ENCODE results near the gene TBC1D10A.

Gene TBC1D10A

GRCh38 chr22:30294066-30294465, 32.7 kb downstream of the TBC1D10A start:
- Histone ChIP-seq H3K36me3 (ENCODE audit: insufficient read depth, low read depth, low read length) (no peaks in the 10 kb centered on the region; the same call in 1 of the 2 replicates), H3K27me3 (ENCODE audit: insufficient read depth, low read length) (peaks cover 4% of the 10 kb centered on the region; the same call in 1 of the 2 replicates), H3K9me3 (ENCODE audit: insufficient read depth, low read depth, low read length) (no peaks in the 10 kb centered on the region), H3K27ac (ENCODE audit: low read length) (no peak overlapping the region), H3K4me3 (ENCODE audit: low read length) (no peak overlapping the region), H3K9ac (ENCODE audit: low read depth, low read length) (no peak overlapping the region), H3K4me1 (ENCODE audit: insufficient read depth, low read length) (0 out of 2 replicates have a peak, but pooled peaks cover 4% of the 10 kb centered on the region)

DNA sequence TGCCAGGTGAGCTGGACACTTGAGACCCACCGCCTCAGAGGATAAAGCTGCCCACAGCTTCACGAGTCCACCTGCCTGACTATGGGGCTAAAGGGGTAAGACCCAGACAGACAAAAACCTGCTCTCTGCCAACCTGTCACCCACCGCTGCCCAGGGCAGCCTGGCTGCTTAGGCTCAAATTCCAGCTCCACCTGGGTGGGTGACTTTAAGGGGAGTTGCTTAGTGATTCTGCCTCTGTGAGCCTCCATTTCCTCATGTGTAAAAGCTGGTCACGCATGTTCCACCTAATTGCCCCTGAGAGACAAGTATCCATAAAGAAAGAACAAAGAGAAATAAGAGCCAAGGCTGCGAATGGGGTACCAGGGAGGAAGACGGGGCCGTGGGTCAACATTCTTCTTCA, 33.7 kb downstream of the TBC1D10A start:
- Histone ChIP-seq H3K27ac (ENCODE audit: low read length) (no peak overlapping the region), H3K27me3 (ENCODE audit: insufficient read depth, low read length) (peaks cover 11% of the 10 kb centered on the region; the same call in 1 of the 2 replicates), H3K4me1 (ENCODE audit: insufficient read depth, low read length) (peaks cover 10% of the 10 kb centered on the region; the same call in 1 of the 2 replicates), H3K36me3 (ENCODE audit: insufficient read depth, low read depth, low read length) (no peaks in the 10 kb centered on the region; the same call in 1 of the 2 replicates), H3K9ac (ENCODE audit: low read depth, low read length) (no peak overlapping the region), H3K9me3 (ENCODE audit: insufficient read depth, low read depth, low read length) (no peaks in the 10 kb centered on the region), H3K4me3 (ENCODE audit: low read length) (no peak overlapping the region)

DNA sequence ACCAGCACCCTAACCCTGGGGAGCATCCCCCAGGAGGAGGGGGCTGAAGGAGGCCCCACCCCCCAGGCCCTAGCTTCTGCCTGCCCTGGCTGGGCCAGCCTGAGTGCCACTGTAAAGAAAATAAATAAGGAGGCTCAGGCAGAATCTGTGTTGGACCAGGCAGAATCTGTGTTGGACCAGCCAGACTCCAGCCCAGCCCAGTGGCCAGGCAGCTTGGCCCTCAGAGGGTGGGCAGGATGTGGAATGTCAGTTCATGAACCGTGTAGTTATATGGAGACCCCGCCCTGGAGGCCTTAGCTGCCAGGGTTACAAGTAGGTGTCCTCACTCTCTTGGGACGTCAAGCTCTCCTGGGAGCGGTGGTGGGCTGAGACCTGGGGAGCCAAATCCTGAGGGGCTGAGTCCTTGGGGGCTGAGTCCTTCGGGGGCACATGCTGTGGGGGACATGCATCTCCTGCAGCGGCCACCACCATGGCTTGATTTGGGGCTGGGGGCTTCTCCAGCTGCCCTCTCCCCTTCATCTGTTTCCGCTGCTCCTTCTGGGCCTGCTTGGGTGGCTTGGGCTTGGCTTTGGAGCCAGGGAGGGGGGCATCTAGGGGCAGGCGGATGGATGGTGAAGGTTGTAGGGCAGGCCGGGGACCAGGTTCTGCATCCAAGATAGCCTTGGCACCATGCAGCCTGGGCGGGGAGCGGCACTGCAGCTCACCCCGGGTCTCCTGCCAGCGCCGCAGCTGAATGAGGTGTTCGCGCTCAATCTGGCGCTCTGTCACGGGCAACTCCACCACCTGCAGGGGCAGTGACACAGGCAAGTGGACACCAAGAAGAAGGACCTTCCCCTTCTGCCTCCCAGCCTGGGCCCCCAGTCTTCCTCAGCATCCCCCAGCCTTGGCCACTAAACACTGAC, 34.4 kb downstream of the TBC1D10A start:
- H3K27me3 ChIP-seq (ENCODE audit: insufficient read depth, low read length): peaks cover 11% of the 10 kb centered on the region; the same call in 1 of the 2 replicates
- H3K36me3 ChIP-seq (ENCODE audit: insufficient read depth, low read depth, low read length): no peaks in the 10 kb centered on the region; the same call in 1 of the 2 replicates
- peaks cover 10% of the 10 kb centered on the region; the same call in 1 of the 2 replicates for H3K4me1 ChIP-seq (ENCODE audit: insufficient read depth, low read length)
- H3K9ac ChIP-seq (ENCODE audit: low read depth, low read length): no peak overlapping the region
- H3K27ac ChIP-seq (ENCODE audit: low read length): no peak overlapping the region
- H3K9me3 ChIP-seq (ENCODE audit: insufficient read depth, low read depth, low read length): no peaks in the 10 kb centered on the region
- H3K4me3 ChIP-seq (ENCODE audit: low read length): no peak overlapping the region

DNA sequence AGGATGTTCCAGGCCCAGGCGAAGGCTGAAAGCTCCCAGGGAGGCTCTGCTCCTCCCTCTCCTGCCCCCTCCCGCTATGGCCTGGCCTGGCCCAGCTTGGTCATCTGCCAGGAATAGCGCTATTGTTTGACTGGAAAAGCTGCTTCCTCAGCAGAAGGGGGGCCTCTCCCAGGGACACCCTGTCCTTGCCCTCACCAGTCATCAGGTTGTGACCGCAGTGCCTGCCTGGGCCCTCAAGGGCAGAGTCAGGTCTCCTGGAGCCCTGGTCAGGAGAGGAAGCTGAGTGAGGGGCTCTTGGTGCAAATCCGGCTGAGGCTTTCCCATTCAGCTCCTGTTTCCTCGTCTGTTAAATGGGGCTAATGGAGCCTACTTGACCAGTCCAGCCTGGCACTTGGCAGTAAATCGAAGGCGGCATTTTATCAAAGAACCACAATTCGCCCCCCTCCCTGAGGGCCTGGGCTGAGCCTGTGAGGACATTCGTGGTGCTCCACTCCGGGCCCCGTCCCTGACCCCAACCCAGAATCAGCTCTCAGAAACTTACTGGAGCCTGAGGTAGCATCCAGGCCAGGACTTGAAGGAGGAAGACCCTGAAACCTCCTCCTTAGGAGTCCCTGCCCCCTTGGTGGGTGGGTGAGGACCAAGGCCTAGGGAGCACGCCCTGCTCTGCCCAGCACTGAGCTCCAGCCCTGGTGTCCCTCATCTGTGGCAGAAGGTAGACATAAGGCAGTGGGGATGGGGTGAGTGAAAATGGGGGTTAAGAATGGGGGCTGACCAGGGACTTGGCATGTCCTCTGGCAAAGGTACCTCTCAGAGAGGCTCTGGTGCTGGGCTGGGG, 35.5 kb downstream of the TBC1D10A start:
- Histone ChIP-seq H3K4me1 (ENCODE audit: insufficient read depth, low read length) (peaks cover 10% of the 10 kb centered on the region; the same call in 1 of the 2 replicates), H3K4me3 (ENCODE audit: low read length) (no peak overlapping the region), H3K9me3 (ENCODE audit: insufficient read depth, low read depth, low read length) (no peaks in the 10 kb centered on the region), H3K27ac (ENCODE audit: low read length) (no peak overlapping the region), H3K9ac (ENCODE audit: low read depth, low read length) (no peak overlapping the region), H3K27me3 (ENCODE audit: insufficient read depth, low read length) (peaks cover 11% of the 10 kb centered on the region; the same call in 1 of the 2 replicates), H3K36me3 (ENCODE audit: insufficient read depth, low read depth, low read length) (no peaks in the 10 kb centered on the region; the same call in 1 of the 2 replicates)

- no peak overlapping the region for H3K27ac ChIP-seq (ENCODE audit: low read length)
- peak overlapping the region; percentile 75 for H3K4me3 ChIP-seq (ENCODE audit: low read length)
- H3K36me3 ChIP-seq (ENCODE audit: insufficient read depth, low read depth, low read length): no peaks in the 10 kb centered on the region; the same call in 1 of the 2 replicates
- H3K4me1 ChIP-seq (ENCODE audit: insufficient read depth, low read length): peaks cover 10% of the 10 kb centered on the region; the same call in 1 of the 2 replicates
- H3K9ac ChIP-seq (ENCODE audit: low read depth, low read length): peak overlapping the region; percentile 28; the same call in 1 of the 2 replicates
- H3K9me3 ChIP-seq (ENCODE audit: insufficient read depth, low read depth, low read length): no peaks in the 10 kb centered on the region
- H3K27me3 ChIP-seq (ENCODE audit: insufficient read depth, low read length): peaks cover 11% of the 10 kb centered on the region; the same call in 1 of the 2 replicates
Observed at GRCh38 chr22:30290342-30291057, 36.2 kb downstream of the TBC1D10A start.

- no peaks in the 10 kb centered on the region; the same call in 1 of the 2 replicates for H3K36me3 ChIP-seq (ENCODE audit: insufficient read depth, low read depth, low read length)
- peaks cover 11% of the 10 kb centered on the region; the same call in 1 of the 2 replicates for H3K27me3 ChIP-seq (ENCODE audit: insufficient read depth, low read length)
- no peaks in the 10 kb centered on the region for H3K9me3 ChIP-seq (ENCODE audit: insufficient read depth, low read depth, low read length)
- peaks cover 10% of the 10 kb centered on the region; the same call in 1 of the 2 replicates for H3K4me1 ChIP-seq (ENCODE audit: insufficient read depth, low read length)
- peak overlapping the region; percentile 75 for H3K4me3 ChIP-seq (ENCODE audit: low read length)
- peak overlapping the region; percentile 28; the same call in 1 of the 2 replicates for H3K9ac ChIP-seq (ENCODE audit: low read depth, low read length)
- H3K27ac ChIP-seq (ENCODE audit: low read length): no peak overlapping the region
Observed at GRCh38 chr22:30289980-30290313, 36.8 kb downstream of the TBC1D10A start.

DNA sequence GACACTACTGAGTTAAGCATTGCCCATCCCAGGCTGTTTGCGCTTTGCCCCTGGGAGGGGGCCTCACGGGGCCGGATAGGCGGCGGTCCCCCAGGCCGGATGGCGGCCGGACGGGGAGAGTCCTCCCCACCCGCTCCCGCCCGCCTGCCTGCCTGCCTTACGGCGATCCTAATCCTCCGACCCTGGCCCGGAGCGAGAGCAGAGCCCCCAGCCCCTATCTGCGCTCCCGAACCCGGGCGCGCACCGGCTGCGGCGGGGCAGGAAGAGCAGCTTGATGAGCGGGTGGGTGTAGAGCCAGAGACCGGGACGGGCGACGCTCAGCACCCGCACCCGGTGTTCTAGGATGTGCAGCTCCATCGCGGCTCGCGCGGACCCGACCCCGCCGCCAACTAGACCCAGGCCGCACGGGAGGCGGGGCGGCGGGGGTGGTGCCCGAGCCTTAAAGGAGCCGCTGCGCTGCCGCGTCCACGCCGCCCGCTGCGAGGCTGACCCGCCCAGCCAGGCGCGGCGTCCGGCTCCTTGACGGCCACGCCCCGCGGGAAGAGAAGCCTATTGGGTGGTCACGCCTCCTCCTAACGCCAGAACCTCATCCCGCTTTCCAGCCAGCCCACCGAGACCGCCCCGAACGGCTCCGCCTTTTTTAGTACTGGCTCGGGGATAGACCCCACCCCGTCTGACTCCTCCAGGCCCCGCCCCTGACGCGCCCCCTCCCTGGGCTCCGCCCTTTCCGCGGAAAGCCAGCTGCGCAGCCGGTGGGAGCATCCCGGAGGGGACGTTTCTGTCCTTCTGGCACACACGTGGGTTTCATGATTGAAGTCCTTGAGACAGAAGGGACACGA, 37.4 kb downstream of the TBC1D10A start, which contains the start of gene CASTOR1:
CASTOR1 (minus strand) TSS at position 365 of the 839 bp plus-strand sequence; CDS start at position 357, 8 bp downstream.
- H3K4me1 ChIP-seq (ENCODE audit: insufficient read depth, low read length): peaks cover 10% of the 10 kb centered on the region; the same call in 1 of the 2 replicates
- peak within 1 kb of the TSS; percentile 45; the same call in 1 of the 2 replicates for H3K9ac ChIP-seq (ENCODE audit: low read depth, low read length)
- no peak within 1 kb of the TSS for H3K27ac ChIP-seq (ENCODE audit: low read length)
- no peaks in the 10 kb centered on the region; the same call in 1 of the 2 replicates for H3K36me3 ChIP-seq (ENCODE audit: insufficient read depth, low read depth, low read length)
- peak within 1 kb of the TSS; percentile 75 for H3K4me3 ChIP-seq (ENCODE audit: low read length)
- no peaks in the 10 kb centered on the region for H3K9me3 ChIP-seq (ENCODE audit: insufficient read depth, low read depth, low read length)
- peaks cover 11% of the 10 kb centered on the region; the same call in 1 of the 2 replicates for H3K27me3 ChIP-seq (ENCODE audit: insufficient read depth, low read length)

- peak overlapping the region; percentile 45; the same call in 1 of the 2 replicates for H3K9ac ChIP-seq (ENCODE audit: low read depth, low read length)
- no peaks in the 10 kb centered on the region for H3K9me3 ChIP-seq (ENCODE audit: insufficient read depth, low read depth, low read length)
- H3K36me3 ChIP-seq (ENCODE audit: insufficient read depth, low read depth, low read length): no peaks in the 10 kb centered on the region; the same call in 1 of the 2 replicates
- H3K27me3 ChIP-seq (ENCODE audit: insufficient read depth, low read length): peaks cover 11% of the 10 kb centered on the region; the same call in 1 of the 2 replicates
- H3K4me3 ChIP-seq (ENCODE audit: low read length): peak overlapping the region; percentile 75
- no peak overlapping the region for H3K27ac ChIP-seq (ENCODE audit: low read length)
- peaks cover 10% of the 10 kb centered on the region; the same call in 1 of the 2 replicates for H3K4me1 ChIP-seq (ENCODE audit: insufficient read depth, low read length)
Observed at GRCh38 chr22:30288419-30289140, 38.2 kb downstream of the TBC1D10A start.

GRCh38 chr22:30287648-30288418, 38.9 kb downstream of the TBC1D10A start:
- Histone ChIP-seq H3K27me3 (ENCODE audit: insufficient read depth, low read length) (peaks cover 11% of the 10 kb centered on the region; the same call in 1 of the 2 replicates), H3K9me3 (ENCODE audit: insufficient read depth, low read depth, low read length) (no peaks in the 10 kb centered on the region), H3K36me3 (ENCODE audit: insufficient read depth, low read depth, low read length) (no peaks in the 10 kb centered on the region; the same call in 1 of the 2 replicates), H3K27ac (ENCODE audit: low read length) (no peak overlapping the region), H3K9ac (ENCODE audit: low read depth, low read length) (no peak overlapping the region), H3K4me3 (ENCODE audit: low read length) (peak overlapping the region; percentile 75; the same call in 1 of the 2 replicates), H3K4me1 (ENCODE audit: insufficient read depth, low read length) (peaks cover 10% of the 10 kb centered on the region; the same call in 1 of the 2 replicates)
